GM19043 (cell line): ENCODE measurements around the gene ZNF221.
"Not testable (repeated sequence)": the region's sequence is repeated elsewhere in the genome, so short reads cannot be mapped to it uniquely, and the experiment has no call there.

Experiments
- ATAC-seq: cut with Tn5 transposase; IDR thresholded peaks from one replicate; pipeline ENCODE4 v1.9.1; 2021; ENCODE audit warnings: low read depth; ENCODE audit not compliant: unreplicated experiment

ZNF221 gene

GRCh38 chr19:43950834-43951645 lies at the start of gene ZNF221:
TSS of gene ZNF221 (plus strand) at chr19:43951228. CDS start at chr19:43962727, 11,499 bp downstream.
- peak; percentile 68 for ATAC-seq

DNA sequence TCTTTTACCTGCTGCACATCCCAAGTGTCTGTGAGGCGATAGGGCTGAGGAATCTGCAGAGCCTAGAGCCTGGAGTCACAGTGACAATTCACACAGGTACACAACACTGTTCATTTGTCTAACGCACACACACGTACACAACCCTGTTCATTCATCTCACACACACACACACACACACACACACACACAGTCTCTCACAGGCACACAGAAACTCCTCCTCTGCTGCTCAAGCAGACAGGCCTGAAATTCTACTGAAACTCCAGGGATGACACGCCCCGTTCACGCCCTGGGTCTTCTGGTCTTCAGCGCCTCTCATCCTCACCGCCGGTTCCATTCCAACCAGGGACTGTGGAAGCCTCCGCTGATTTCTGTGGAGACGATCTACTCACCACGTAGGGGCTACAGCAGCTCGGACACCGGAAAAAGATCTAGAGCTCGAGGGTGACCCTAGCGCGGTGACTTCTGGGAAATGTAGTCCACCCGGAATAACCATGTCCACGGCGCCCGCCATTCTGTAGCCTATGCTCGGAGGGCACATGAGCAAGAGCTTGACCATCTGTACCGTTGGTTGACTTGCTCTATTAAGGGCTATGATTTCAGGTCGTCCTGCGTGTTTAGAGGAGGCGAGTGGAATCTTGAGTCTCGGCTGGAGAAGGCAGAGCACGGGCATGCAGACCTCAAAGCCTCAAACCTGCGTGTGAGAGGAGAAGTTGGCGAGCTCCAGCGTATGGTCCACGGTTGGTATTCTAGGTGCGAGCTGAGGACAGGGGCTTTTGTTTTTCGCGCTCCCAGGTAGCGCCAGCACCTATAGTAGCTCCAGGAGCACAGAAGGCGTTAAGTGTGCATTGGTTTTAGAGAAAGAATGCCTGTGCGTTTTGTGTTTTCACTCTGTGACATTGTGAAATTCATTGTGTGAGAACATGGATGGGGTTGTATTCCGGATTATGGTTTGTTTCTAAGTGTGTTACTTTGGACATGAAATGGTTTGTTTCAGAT lies 49.3 kb upstream of the ZNF221 start:
- ATAC-seq: no peak

DNA sequence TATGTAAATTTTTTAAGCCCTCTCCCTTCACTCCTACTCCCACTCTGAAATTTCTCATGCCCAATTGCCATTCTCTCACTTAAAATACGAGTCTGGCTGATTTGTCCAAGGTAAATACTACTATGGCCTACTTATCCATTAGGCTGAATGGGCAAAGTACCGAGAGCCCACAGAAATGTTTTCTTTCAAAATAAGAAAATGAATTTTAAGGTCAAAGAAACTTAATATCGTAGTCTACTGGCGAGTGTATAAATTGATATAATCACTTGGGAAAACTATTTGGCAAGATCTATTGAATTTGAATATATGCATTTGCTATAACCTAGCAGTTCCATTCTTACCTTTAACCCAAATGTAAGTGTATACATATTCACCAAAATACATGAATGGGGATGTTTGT lies 48.6 kb upstream of the ZNF221 start:
- ATAC-seq: no peak

DNA sequence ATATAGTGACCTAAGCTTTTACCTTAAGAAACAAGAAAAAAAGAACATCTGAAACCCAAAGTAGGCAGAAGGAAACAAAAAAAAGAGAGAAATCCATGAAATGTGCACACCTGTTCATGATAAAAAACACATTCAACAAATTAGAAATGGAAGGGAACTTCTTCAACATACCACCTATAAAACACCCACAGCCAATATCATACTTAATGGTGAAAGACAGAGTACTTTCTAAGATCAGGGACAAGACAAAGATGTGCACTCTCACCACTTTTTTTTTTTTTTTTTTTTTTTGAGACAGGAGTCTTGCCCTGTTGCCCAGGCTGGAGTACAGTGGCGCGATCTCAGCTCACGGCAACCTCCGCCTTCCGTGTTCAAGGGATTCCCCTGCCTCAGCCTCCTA lies 45.1 kb upstream of the ZNF221 start:
- no peak for ATAC-seq

DNA sequence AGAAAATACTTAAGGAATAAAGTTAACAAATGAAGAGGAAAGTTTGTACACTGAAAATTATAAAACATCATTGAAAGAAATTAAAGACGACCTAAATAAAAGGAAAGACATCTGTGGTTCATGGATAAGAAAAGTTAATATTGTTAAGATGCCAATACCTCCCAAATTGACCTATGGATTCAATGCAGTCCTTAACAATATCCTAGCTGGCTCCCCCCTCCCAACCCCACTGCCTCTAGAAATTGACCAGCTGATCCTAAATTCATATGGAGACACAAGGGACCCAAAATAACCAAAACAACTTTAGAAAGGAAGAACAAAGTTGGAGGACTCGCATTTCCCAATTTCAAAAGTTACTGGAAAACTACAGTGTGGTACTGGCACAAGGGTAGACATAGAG lies 44.3 kb upstream of the ZNF221 start:
- ATAC-seq: no peak

DNA sequence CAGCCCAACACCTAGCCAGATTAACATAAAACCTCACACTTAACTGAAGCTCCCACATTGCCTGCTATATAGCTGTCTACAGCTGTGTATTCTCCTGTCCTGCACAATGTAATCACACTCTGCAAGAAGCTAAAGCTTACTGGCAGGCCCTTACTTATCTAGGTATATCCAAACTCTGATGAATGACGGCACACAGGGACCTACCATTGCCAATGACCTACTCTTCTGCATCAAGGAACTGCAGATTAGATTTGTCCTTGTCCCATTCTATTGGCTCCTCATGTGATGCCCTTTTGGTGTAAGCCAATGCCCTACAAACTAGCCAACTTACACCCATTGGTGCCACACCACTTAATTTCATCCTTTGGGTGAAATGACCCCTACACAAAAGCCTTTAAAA lies 42.4 kb upstream of the ZNF221 start:
- no peak for ATAC-seq

DNA sequence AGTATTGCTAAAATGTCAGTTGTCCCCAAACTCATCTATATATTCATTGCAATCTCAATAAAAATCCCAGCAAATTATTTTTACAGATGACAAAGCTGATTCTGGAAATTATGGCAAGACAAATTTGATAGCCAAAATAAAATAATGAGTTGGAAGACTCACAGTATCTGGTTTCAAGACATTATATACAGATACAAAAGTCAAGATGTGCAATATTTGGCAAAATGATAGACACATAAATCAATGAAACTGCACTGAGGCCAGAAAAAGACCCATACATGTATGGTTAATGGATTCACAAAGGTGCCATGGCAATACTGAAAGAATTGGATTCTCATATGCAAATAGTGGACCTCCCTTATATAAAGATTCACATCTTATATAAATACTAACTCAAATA lies 40.1 kb upstream of the ZNF221 start:
- ATAC-seq: no peak

GRCh38 chr19:43913383-43913782 lies 37.6 kb upstream of the ZNF221 start:
- ATAC-seq: no peak

DNA sequence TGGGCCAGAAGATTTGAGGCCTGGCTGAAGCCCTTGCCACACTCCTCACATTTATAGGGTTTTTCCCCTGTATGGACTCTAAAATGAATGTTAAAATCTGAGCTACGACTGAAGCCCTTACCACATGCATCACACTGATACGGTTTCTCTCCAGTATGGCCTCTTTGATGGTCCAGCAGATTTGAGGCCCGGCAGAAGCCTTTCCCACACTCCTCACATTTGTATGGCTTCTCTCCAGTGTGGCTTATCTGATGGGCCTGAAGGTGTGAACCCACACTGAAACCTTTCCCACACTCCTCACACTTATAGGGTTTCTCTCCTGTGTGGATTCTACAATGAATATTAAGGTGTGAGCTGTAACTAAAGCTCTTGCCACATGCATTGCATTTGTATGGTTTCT lies 37.0 kb upstream of the ZNF221 start:
- ATAC-seq: no peak

DNA sequence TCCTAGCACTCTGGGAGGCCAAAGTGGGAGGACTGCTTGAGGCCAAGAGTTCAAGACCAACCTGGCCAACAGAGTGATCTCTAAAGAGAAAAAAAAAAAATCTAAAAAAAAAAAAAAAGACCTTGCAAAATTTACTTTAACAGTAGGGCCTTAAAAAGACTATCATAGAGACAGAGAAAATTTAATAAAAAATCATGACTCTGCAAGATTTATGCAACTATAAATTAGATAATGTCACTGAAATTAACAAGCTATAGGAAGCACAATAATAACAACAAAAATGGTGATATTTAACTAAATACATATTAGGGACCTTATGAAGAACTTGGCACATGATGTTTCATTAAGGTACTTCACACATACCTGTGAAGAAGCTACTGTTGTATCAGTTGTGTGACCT lies 27.2 kb upstream of the ZNF221 start:
- no peak for ATAC-seq

- ATAC-seq: no peak
Measured at GRCh38 chr19:43928820-43929219, 22.2 kb upstream of the ZNF221 start.

DNA sequence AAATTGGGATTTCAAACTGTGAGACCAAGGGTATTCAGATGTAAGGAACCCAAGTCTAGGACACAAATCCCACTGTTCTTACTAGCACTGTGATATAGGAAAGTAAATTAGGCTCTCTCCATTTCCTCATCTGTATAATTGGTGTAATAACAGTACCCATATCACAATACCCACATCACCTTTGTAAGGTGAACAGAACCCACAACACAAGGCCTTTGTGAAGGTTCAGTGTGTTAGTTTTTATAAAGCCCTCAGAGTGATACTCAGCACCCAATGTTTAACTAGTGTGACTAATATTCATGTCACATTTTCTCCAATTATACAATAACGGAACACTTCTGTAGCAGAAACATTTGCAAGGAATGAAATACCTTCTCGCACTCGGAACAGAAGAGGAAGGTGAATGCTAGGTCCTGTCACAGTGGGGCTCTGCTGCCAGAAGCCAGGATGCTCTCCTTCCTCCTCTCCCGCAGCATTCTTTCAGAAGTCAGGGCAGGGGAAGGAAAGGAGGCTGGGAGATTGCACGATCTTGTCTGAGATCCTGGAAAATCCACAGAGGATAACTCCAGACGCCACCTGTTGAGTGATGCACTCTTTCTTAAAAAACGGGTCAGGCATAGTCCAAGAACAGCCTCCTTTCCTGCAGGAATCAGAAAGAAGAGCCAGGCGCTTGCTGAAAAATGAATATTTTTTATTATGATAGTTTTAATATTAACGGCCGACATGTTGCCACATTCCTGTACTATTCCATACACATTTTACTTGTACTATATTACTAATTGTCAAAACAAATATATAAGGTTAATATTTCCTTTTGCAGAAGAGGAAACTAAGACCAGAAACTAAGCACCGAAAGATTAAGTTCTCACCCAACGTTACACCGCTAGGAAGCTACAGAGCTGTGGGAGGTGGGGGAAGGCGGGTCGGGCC lies 16.7 kb upstream of the ZNF221 start:
- no peak for ATAC-seq

GRCh38 chr19:43934985-43935708 lies 15.9 kb upstream of the ZNF221 start, which contains the start of gene ZNF45:
TSS of gene ZNF45 (minus strand) at chr19:43935282. CDS start at chr19:43922185, 13,097 bp downstream.
- ATAC-seq: peak; percentile 90

DNA sequence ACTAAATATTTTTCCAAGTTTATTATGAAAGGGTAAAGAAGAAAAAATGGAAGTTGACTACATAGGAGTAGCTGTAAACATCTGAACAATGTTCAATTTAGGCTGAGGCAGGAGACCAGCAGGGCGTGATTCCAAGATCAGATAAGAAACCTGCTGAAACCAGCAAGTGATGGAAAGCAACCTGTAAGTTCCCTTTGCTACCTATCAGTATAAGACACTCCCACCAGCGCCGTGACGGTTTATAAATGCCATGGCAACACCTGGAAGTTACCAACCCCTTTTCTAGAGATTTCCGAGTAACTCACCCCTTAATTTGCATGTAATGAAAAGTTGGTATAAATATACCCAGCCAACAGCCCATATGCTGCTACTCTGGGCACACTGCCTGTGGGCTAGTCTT lies 14.8 kb upstream of the ZNF221 start:
- no peak for ATAC-seq

GRCh38 chr19:43939557-43940260 lies 11.3 kb upstream of the ZNF221 start:
- ATAC-seq: no peak

DNA sequence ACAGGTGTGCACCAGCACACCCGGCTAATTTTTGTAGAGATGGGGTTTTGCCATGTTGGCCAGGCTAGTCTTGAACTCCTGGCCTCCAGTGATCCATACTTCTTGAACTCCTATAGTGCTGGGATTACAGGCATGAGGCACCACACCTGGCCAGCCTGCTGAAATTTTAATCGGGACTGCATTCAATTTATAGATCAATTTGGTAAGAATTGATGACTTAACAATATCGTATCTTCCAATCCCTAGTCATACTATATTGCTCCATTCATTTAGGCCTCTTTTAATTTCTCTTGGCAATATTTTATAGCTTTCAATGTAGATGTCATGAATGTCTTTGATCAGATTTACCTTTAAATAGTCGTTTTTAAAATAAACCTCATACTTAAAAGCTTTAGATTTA lies 10.3 kb upstream of the ZNF221 start:
- ATAC-seq: no peak

- ATAC-seq: no peak
Measured at GRCh38 chr19:43941209-43941608, 9.8 kb upstream of the ZNF221 start.

DNA sequence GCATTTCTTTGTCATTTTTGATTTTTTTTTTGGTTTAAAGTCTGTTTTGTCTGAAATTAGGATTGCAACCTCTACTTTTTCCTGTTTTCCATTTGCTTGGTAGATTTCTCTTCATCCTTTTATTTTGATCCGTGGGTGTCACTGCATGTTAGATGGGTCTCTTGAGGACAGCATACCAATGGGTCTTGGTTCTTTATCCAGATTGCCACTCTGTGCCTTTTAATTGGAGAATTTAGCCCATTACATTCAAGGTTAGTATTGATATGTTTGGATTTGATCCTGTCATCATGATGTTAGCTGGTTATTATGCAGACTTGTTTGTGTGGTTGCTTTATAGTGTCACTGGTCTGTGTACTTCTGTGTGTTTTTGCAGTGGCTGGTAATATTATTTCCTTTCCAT lies 3.6 kb upstream of the ZNF221 start:
- not testable (repeated sequence) for ATAC-seq

- not testable (repeated sequence) for ATAC-seq
Measured at GRCh38 chr19:43949803-43950202, 1.2 kb upstream of the ZNF221 start.
